ENCODE measurements around the gene AK2. TPM values are rescaled to one million over a fixed set of nuclear protein-coding genes. Genes with fewer than 3 reads are reported as not detected.

The AK2 gene
- total and polyA plus RNA-seq, 4 donors: 34.2 to 181 (median 115) TPM

DNA sequence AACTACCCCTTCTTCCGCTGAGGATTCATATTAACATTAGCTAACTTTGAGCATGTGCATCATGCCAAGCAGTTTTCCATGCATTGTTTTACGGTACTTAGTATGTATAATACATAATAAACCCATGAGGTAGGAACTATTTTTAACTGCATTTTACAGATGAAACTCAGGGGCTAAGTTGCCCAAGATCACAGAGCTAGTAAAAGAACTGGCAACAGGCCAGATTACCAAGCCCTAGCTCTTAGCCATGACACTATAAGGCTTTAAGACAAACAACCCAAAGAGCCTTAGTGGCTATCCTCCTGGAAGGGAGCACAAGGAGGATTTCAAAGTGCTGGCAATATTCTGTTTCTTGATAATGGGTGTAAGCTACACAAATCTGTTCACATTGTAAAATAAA lies 6.1 kb downstream of the AK2 start:
- Histone ChIP-seq H3K36me3 (ENCODE audit: control insufficient read depth in 4 of 4, insufficient read depth in 3 of 4, low read depth in 1 of 4, low read length in 3 of 4) (peaks cover 0 to 9% (median under 1%) of the 10 kb centered on the region in 4 donors), H3K9ac (ENCODE audit: low read depth in 1 of 2, low read length in 2 of 2) (no peak overlapping the region), H3K4me1 (ENCODE audit: control insufficient read depth in 4 of 4, insufficient read depth in 4 of 4, low read length in 3 of 4) (peaks cover 21 to 80% (median 54%) of the 10 kb centered on the region in 4 donors), H3K9me3 (ENCODE audit: control insufficient read depth in 4 of 4, low read length in 3 of 4) (no peaks in the 10 kb centered on the region), H3K4me3 (ENCODE audit: low read depth in 1 of 3, low read length in 3 of 3) (no peak overlapping the region), H3K27me3 (ENCODE audit: control insufficient read depth in 4 of 4, insufficient read depth in 4 of 4, low read length in 3 of 4) (no peaks in the 10 kb centered on the region), H3K27ac (ENCODE audit: low read depth in 1 of 2, low read length in 2 of 2) (no peak overlapping the region)
- WGBS: 94% methylated on average over 2 of the region's 2 CpGs
- no peak for TF ChIP-seq RAD21 (IDR thresholded peaks at IDR 0.05)
- TF ChIP-seq FOXA2 (IDR thresholded peaks at IDR 0.05): no peak
- TF ChIP-seq SP1 (IDR thresholded peaks at IDR 0.05): no peak
- TF ChIP-seq EGR1 (IDR thresholded peaks at IDR 0.05; ENCODE audit: low read depth in 2 of 2): no peak
- TF ChIP-seq ATF3 (IDR thresholded peaks at IDR 0.05): no peak
- TF ChIP-seq, protein P1, sequence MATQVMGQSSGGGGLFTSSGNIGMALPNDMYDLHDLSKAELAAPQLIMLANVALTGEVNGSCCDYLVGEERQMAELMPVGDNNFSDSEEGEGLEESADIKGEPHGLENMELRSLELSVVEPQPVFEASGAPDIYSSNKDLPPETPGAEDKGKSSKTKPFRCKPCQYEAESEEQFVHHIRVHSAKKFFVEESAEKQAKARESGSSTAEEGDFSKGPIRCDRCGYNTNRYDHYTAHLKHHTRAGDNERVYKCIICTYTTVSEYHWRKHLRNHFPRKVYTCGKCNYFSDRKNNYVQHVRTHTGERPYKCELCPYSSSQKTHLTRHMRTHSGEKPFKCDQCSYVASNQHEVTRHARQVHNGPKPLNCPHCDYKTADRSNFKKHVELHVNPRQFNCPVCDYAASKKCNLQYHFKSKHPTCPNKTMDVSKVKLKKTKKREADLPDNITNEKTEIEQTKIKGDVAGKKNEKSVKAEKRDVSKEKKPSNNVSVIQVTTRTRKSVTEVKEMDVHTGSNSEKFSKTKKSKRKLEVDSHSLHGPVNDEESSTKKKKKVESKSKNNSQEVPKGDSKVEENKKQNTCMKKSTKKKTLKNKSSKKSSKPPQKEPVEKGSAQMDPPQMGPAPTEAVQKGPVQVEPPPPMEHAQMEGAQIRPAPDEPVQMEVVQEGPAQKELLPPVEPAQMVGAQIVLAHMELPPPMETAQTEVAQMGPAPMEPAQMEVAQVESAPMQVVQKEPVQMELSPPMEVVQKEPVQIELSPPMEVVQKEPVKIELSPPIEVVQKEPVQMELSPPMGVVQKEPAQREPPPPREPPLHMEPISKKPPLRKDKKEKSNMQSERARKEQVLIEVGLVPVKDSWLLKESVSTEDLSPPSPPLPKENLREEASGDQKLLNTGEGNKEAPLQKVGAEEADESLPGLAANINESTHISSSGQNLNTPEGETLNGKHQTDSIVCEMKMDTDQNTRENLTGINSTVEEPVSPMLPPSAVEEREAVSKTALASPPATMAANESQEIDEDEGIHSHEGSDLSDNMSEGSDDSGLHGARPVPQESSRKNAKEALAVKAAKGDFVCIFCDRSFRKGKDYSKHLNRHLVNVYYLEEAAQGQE (IDR thresholded peaks at IDR 0.05): no peak
- no peak for TF ChIP-seq FOXA1 (IDR thresholded peaks at IDR 0.05)
- DNase-seq (ENCODE audit: low spot score): no peak

GRCh38 chr1:33029921-33030320 lies 6.8 kb downstream of the AK2 start:
- TF ChIP-seq, protein P1 (IDR thresholded peaks at IDR 0.05): no peak
- TF ChIP-seq RXRA (IDR thresholded peaks at IDR 0.05): no peak
- no peak for TF ChIP-seq CTCF (IDR thresholded peaks at IDR 0.05; ENCODE audit: low read depth, low read length, missing input control)
- TF ChIP-seq EGR1 (IDR thresholded peaks at IDR 0.05; ENCODE audit: low read depth in 2 of 2): no peak
- no peak for TF ChIP-seq MAX (IDR thresholded peaks at IDR 0.05)
- TF ChIP-seq RAD21 (IDR thresholded peaks at IDR 0.05): no peak
- TF ChIP-seq SP1 (IDR thresholded peaks at IDR 0.05): no peak
- no peak for TF ChIP-seq FOXA2 (IDR thresholded peaks at IDR 0.05)
- no peak for TF ChIP-seq HNF4G (IDR thresholded peaks at IDR 0.05)
- TF ChIP-seq ATF3 (IDR thresholded peaks at IDR 0.05): no peak
- TF ChIP-seq YY1 (IDR thresholded peaks at IDR 0.05): no peak
- TF ChIP-seq GABPA (IDR thresholded peaks at IDR 0.05 in 1 of 2, conservative IDR thresholded peaks at IDR 0.05 in 1 of 2): no peak
- TF ChIP-seq HNF4A (conservative IDR thresholded peaks at IDR 0.05): no peak
- no peak for TF ChIP-seq FOXA1 (IDR thresholded peaks at IDR 0.05)
- TF ChIP-seq, protein P2, sequence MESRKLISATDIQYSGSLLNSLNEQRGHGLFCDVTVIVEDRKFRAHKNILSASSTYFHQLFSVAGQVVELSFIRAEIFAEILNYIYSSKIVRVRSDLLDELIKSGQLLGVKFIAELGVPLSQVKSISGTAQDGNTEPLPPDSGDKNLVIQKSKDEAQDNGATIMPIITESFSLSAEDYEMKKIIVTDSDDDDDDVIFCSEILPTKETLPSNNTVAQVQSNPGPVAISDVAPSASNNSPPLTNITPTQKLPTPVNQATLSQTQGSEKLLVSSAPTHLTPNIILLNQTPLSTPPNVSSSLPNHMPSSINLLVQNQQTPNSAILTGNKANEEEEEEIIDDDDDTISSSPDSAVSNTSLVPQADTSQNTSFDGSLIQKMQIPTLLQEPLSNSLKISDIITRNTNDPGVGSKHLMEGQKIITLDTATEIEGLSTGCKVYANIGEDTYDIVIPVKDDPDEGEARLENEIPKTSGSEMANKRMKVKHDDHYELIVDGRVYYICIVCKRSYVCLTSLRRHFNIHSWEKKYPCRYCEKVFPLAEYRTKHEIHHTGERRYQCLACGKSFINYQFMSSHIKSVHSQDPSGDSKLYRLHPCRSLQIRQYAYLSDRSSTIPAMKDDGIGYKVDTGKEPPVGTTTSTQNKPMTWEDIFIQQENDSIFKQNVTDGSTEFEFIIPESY (IDR thresholded peaks at IDR 0.05): no peak
- no peak for TF ChIP-seq TAF1 (conservative IDR thresholded peaks at IDR 0.05)
- no peak for TF ChIP-seq NR2F2 (IDR thresholded peaks at IDR 0.05)
- WGBS: 95% methylated on average over 5 of the region's 5 CpGs
- Histone ChIP-seq H3K36me3 (ENCODE audit: control insufficient read depth in 4 of 4, insufficient read depth in 3 of 4, low read depth in 1 of 4, low read length in 3 of 4) (peaks cover 0 to 9% (median under 1%) of the 10 kb centered on the region in 4 donors), H3K4me1 (ENCODE audit: control insufficient read depth in 4 of 4, insufficient read depth in 4 of 4, low read length in 3 of 4) (peaks cover 20 to 78% (median 53%) of the 10 kb centered on the region in 4 donors), H3K4me3 (ENCODE audit: low read depth in 1 of 3, low read length in 3 of 3) (no peak overlapping the region), H3K9me3 (ENCODE audit: control insufficient read depth in 4 of 4, low read length in 3 of 4) (no peaks in the 10 kb centered on the region), H3K9ac (ENCODE audit: low read depth in 1 of 2, low read length in 2 of 2) (no peak overlapping the region), H3K27me3 (ENCODE audit: control insufficient read depth in 4 of 4, insufficient read depth in 4 of 4, low read length in 3 of 4) (no peaks in the 10 kb centered on the region), H3K27ac (ENCODE audit: low read depth in 1 of 2, low read length in 2 of 2) (no peak overlapping the region)
- DNase-seq (ENCODE audit: low spot score): no peak
